GM12878 (cell line): ENCODE results near the gene SLC9A7. TPM values are rescaled to one million over a fixed set of nuclear protein-coding genes. Genes with fewer than 3 reads are reported as not detected.

Experiments
- ATAC-seq: fragments of 200-7000 bp; cut with Tn5 transposase; 3 replicates; pipeline ENCODE4 v1.9.1; 2020; ENCODE audit warnings: mild to moderate bottlenecking, moderate library complexity
- BruUV-seq: library from RNA; stranded (reverse); fragments of 400-500 nt; replicated peaks from 2 replicates; lab custom pipeline; 2021; lab: Mats Ljungman, UMichigan
- CTCF ChIA-PET: fragments of 300-600 bp; sonication (Branson Sonifier 250); formaldehyde crosslinking; extraction: SDS; loops from one replicate; lab custom pipeline; 2021; ENCODE audit warnings: inconsistent platforms; lab: Yijun Ruan, JAX
- POLR2A ChIA-PET: fragments of 350-600 bp; formaldehyde crosslinking; extraction: SDS; loops from one replicate; lab custom pipeline; 2021; ENCODE audit warnings: inconsistent platforms; lab: Charles Lee
- RAD21 ChIA-PET: fragments of 300-600 bp; sonication (Branson Sonifier 250); formaldehyde crosslinking; loops from one replicate; lab custom pipeline; 2023; ENCODE audit warnings: antibody characterized with exemption; ENCODE audit not compliant: unreplicated experiment; lab: Charles Lee
- SMC1A ChIA-PET: fragments of 300-600 bp; sonication (Branson Sonifier 250); formaldehyde crosslinking; loops from one replicate; lab custom pipeline; 2023; ENCODE audit not compliant: unreplicated experiment, uncharacterized antibody; lab: Charles Lee
- DNase-seq: peaks from one replicate; pipeline ENCODE4 v3.0.0-alpha.2; 2011; ENCODE audit warnings: low read depth, low spot score
- FAIRE-seq: peaks from 3 replicates; lab custom pipeline; 2011; peaks lifted over from hg19 to GRCh38; lab: Jason Lieb, UNC
- H2AFZ ChIP-seq: 2 replicates; pipeline ENCODE4 v1.6.0; 2011; ENCODE audit warnings: low read depth, low read length, control low read depth; ENCODE audit not compliant: control insufficient read depth
- H3K27ac ChIP-seq: 2 replicates; pipeline ENCODE4 v1.5.1; 2011; ENCODE audit warnings: control low read depth; ENCODE audit not compliant: control insufficient read depth, insufficient read depth
- H3K27me3 ChIP-seq, 2 experiments: replicated peaks in 1 of 2; 2 replicates each; pipeline versions ENCODE4 v1.6.0 to v1.6.1; 2011; ENCODE audit warnings: low read length in 1 of 2; ENCODE audit not compliant: control insufficient read depth in 2 of 2, insufficient read depth in 2 of 2
- H3K36me3 ChIP-seq, 2 experiments: 2 replicates each; pipeline ENCODE4 v1.5.1; 2011; ENCODE audit warnings: low read length in 1 of 2; ENCODE audit not compliant: control insufficient read depth in 2 of 2, insufficient read depth in 2 of 2
- H3K4me1 ChIP-seq: 2 replicates; pipeline ENCODE4 v1.6.1; 2011; ENCODE audit warnings: mild to moderate bottlenecking, low read length, moderate library complexity, mixed read lengths; ENCODE audit not compliant: control insufficient read depth, insufficient read depth
- H3K4me2 ChIP-seq: 2 replicates; pipeline ENCODE4 v1.6.0; 2011; ENCODE audit warnings: control low read depth; ENCODE audit not compliant: control insufficient read depth, insufficient read depth
- H3K4me3 ChIP-seq: fragments of 200-600 bp; sonication (generic); 2 replicates; pipeline ENCODE4 v1.5.1; 2016
- H3K79me2 ChIP-seq: 2 replicates; pipeline ENCODE4 v1.6.0; 2011; ENCODE audit warnings: low read length; ENCODE audit not compliant: control insufficient read depth, insufficient read depth
- H3K9ac ChIP-seq: 2 replicates; pipeline ENCODE4 v1.8.0; 2011; ENCODE audit warnings: low read length, control low read depth, mixed read lengths; ENCODE audit not compliant: control insufficient read depth, insufficient read depth
- H3K9me3 ChIP-seq: replicated peaks from 3 replicates; pipeline ENCODE4 v1.5.1; 2011; ENCODE audit warnings: mild to moderate bottlenecking, low read length; ENCODE audit not compliant: control insufficient read depth, insufficient read depth
- H4K20me1 ChIP-seq: 2 replicates; pipeline ENCODE4 v1.6.0; 2011; ENCODE audit not compliant: control insufficient read depth, insufficient read depth
- ATF3 ChIP-seq: IDR thresholded peaks from 2 replicates; pipeline ENCODE4 v1.6.1; 2011; ENCODE audit warnings: low read depth, mild to moderate bottlenecking, low read length, moderate library complexity, borderline replicate concordance; ENCODE audit errors: extremely low read depth
- MEF2B ChIP-seq: fragments of 450-650 bp; IDR thresholded peaks from 2 replicates; pipeline ENCODE4 v1.6.1; 2018; ENCODE audit warnings: mild to moderate bottlenecking, moderate library complexity; ENCODE audit not compliant: partially characterized antibody, poor library complexity, severe bottlenecking
- WGBS: methylation state at CpG from one replicate; pipeline ENCODE4 v1.1.6; 2016; ENCODE audit warnings: low lambda C conversion rate; ENCODE audit not compliant: insufficient replicate concordance, insufficient coverage; ENCODE audit errors: missing lambda C conversion rate; 5-methylcytosine and 5-hydroxymethylcytosine counted together
- in situ Hi-C: fragments of 300-500 bp; cut with MboI; formaldehyde crosslinking; loops from 9 replicates; pipeline ENCODE4 v1.14.3; 2018; ENCODE audit warnings: mixed read lengths
- intact Hi-C: fragments of 100-400 bp; cut with micrococcal nuclease; formaldehyde crosslinking; loops from one replicate; pipeline ENCODE4 v1.14.2; 2022; ENCODE audit not compliant: unreplicated experiment
- polyA plus RNA-seq, 11 experiments: library from polyadenylated mRNA; depleted of rRNA in 4 of 11; unstranded in 6 of 11; stranded (reverse) in 5 of 11; fragments of >200 nt; fragmentation: Nextera tagmentation in 4 of 11; fragmentation: Illumina TruSeq in 1 of 11; extraction: Ambion mirVana in 4 of 11; extraction: Trizol in 1 of 11; gene quantifications; 1 replicate in 1 of 11; 2 replicates in 10 of 11; pipeline versions ENCODE4 v1.2.1 to v1.2.3, GENCODE V29; 2011 to 2016; ENCODE audit warnings: inconsistent platforms in 2 of 11, missing spikeins in 2 of 11, low read depth in 1 of 11
- total RNA-seq, 4 experiments: library from RNA; depleted of rRNA in 3 of 4; stranded (reverse); fragments of >200 nt in 3 of 4; fragmentation: Illumina TruSeq in 1 of 4; extraction: Trizol in 1 of 4; gene quantifications; 2 replicates each; pipeline versions ENCODE4 v1.2.1 to v1.2.3, GENCODE V29; 2013 to 2021

SLC9A7 gene
- total and polyA plus RNA-seq, 10 of the 15 experiments (the other 5 are each of a cell fraction or from before 2014, with no cell fraction given) = 5.0 to 62.8 (median 30.5) TPM

DNA sequence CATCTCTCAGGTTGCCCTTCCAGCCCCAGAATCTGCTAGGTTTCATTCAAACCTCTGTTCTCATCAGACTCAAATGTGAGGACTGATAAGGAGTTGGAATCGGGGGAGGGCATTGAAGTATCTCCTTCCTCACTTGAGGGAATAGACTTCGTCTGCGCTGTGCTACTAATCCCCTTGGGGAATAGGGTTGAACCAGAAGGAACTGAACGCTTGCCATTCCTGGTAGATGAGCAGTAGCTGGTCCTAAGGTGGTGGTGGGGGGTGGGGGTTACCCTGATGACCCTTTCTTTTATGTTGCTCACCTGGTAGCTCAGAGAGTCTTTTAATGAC is 692 bp upstream of the SLC9A7 start:
- Histone ChIP-seq H3K4me2 (peak overlapping the region; percentile 84), H3K4me3 (peak overlapping the region; percentile 37; the same call in 1 of the 2 replicates), H3K9ac (peak overlapping the region; percentile 56; the same call in 1 of the 2 replicates), H3K36me3 (no peaks in the 10 kb centered on the region), H3K9me3 (peaks cover 4% of the 10 kb centered on the region)
- ATAC-seq (no peak), DNase-seq (no peak)
- no TSS peak for BruUV-seq
- no peak for TF ChIP-seq ATF3
- peak; percentile 30 for TF ChIP-seq MEF2B
- TF ChIP-seq, all 136 proteins: peak for 1
- H3K4me1 ChIP-seq = 0 out of 2 replicates have a peak, but pooled peaks cover 2% of the 10 kb centered on the region
- ChIA-PET CTCF (interaction anchor here (1.0 to 8.4 kb wide), 4 partner anchors 10 to 333 kb away, joined by 3 to 110 read pairs (median 7); no protein-coding TSS in a partner anchor), SMC1A (interaction anchor here (0.7 to 4.4 kb wide), 11 partner anchors 9 to 336 kb away, joined by 3 to 28 read pairs (median 4); no protein-coding TSS in a partner anchor), RAD21 (interaction anchor here (0.6 to 2.6 kb wide), 5 partner anchors 34 to 226 kb away, joined by 3 to 28 read pairs (median 6); no protein-coding TSS in a partner anchor), POLR2A (interaction anchor here (1.9 to 2.1 kb wide), 2 partner anchors 10 to 32 kb away, joined by 5 to 6 read pairs; no protein-coding TSS in a partner anchor)
- no peak for FAIRE-seq
- peaks cover 45% of the 10 kb centered on the region for H3K79me2 ChIP-seq
- WGBS = 53% methylated on average over 4 of the region's 4 CpGs
- no peaks in the 10 kb centered on the region for H4K20me1 ChIP-seq
- intact Hi-C loops = loop anchor here (1.0 to 5.0 kb wide), 6 partner anchors 33 to 333 kb away; no protein-coding TSS in a partner anchor
- in situ Hi-C loops = no loop called here
- no peaks in the 10 kb centered on the region for H3K27me3 ChIP-seq
- peak overlapping the region; percentile 75 for H2AFZ ChIP-seq
- peak overlapping the region; percentile 46 for H3K27ac ChIP-seq
